Stimulated activated CD4-positive, alpha-beta T cell treated with anti-CD3 and anti-CD28 coated beads, Interleukin-15, amount 100 ng/mL, for 1 hour (primary cell): ENCODE data around the gene COX17.

Experiments
- DNase-seq, 2 donors: peaks; one replicate each; pipeline ENCODE4 v3.0.0-alpha.2; 2020; ENCODE audit warnings: low read depth in 1 of 2, low spot score in 1 of 2

Gene COX17

DNA sequence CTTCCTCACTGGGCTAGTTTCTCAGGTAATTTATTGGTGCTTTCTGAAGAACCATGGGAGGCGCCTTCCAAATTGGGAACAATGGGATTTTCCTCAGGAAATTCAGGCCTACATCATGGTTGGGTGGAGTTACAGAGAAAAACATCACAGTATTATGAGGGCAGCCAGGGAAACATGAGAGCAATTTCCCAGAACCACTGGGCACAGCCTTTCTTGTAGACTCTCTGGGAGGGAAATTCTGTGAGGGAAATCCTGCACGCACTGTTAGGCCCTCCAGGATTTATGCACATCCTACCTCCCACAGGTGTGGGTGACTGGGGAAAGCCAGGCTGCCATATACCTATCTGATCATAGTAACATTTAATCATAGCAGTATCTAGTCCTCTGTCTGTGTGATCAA lies 30.0 kb downstream of the COX17 start:
- no peak for DNase-seq

DNA sequence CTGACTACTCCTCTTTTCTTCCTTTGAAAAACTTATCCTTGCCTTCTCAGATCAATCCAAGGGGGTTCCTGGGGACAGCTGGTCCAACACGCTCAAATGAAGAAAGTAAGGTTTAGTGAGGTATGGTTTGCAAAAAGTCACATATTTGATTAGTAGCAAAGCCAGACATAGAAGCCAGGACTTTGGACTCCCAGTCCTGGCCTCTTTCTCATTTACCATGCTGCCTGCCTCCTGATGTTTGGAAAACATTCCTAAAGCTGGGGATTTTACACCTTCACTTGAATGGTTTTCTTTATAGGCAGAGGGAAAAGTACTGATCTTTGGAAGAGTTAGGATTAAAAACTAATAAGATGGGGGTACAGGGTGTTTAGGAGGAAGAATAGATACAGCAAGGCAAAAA lies 31.4 kb downstream of the COX17 start:
- no peak for DNase-seq

DNA sequence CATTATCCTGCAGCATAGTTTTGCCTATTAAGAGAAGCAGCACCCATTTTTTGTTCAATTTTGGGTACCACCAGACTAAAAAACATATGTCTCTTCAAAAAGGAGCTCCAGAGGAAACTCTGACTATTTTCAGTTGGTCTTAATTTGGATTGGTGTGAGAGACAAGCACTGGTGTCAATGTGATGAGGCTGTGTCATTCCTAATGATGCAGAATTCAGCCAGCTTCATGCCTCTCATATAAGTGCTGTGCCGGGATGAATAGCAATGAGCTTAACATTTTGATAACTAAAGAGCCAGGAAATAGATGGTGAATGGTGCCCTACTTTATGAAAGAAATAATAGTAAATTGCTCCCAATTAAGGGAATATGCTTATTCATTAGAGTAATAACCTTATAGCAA lies 32.7 kb downstream of the COX17 start:
- DNase-seq: no peak

DNA sequence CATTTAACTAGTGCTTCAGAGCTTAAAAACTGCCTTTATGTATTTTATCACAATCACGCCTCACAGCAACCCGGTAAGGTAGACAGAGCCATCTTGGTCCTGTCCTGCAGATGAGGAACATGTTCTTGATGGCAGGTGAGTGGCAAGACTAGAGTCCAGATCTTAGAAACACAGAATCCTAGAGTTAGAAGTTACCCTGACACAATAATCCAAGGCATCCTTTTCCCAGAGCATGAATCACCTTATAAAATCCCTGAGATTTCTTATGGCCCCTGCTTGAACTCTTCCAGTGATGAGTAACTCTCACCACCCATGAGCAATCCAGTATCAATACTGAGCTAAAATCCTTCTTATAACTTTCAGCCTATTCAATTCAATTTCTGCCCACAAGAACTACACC lies 33.7 kb downstream of the COX17 start:
- DNase-seq: no peak

DNA sequence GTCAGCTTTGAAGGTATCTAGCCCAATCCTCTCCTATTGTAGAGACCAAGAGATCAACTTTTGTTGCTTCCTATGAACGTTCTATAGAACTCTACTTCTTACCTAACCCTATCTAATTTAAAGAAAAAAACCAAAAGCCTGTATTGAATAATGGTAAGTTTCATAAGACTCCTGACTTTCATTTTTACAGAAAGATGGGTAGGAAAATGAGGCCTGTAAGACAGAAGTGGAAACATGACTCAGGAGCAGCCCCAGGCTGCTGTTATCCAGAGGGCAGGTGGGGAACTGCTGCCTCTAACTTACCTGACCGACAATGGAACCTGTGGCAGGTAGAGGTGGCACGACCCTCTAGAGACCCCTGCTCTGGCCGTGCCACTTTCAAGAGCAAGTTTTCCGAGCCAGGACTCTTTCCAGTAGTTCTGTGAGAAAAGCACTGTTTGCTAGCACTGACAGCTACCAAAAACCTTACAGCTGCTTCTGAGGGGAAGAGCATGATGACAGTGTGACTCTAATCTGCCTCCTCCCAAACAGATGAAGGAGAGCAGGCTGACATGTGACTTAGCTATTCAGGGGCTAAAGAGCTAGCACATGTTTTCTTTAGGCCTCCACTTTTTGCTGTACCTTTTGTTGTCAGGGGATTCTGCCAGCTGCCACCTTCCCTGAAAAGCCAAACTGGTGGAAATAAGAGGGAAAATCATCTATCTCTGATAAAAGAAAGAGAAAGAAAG lies 34.3 kb downstream of the COX17 start:
- DNase-seq: no peak

DNA sequence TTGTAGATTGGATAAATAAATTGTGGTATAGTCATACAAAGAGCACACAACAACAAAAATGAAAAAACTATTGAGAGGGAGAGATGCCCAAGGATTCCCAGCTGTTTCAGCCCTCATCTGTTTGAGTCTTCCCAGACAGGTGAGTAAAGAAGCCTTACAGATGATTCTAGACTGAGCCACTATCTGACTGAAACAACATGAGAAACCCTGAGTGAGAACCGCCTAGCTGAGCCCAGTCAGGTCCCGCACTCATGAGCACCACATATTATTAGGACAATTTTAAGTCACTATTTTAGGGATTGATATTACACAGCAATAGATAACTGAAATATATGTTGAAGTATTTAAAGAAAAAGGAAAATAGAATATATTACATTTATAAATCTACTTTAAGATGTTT lies 35.8 kb downstream of the COX17 start:
- no peak for DNase-seq

DNA sequence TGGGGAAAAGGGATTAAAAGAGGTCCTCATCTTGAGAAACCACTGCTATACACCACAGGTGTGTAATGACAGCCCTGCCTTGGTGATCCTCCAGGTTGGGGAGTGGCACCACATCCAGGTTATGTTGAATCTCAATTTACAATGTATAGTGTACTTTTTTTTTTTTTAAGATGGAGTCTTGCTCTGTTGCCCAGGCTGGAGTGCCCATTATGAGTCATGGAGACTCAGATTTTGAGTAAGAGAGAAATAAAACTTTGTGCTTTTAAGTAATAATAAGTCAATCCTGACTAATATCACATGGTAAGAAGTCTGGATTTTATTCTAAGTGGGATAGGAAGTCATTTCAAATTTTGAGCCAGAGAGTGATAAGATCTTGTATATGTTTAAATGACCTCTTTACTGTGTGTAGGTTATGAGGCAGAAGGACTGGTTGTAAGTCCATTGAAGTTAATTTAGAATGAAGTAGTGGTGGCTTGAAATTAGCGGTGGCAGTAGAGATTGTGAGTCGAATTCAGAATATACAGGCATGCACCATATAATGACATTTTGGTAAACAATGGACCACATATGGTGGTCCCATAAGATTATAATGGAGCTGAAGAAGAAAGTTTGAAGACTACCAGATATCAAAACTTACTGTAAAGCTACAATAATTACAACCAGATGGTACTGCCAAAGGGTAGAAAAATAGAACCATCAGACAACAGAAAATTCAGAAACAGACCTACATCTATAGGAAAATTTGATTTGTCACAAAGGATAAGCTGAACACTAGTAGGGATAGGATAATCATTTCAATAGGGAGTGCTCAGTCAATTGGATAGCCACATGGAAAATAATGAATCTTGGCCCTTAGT lies 37.5 kb downstream of the COX17 start:
- DNase-seq: no peak

DNA sequence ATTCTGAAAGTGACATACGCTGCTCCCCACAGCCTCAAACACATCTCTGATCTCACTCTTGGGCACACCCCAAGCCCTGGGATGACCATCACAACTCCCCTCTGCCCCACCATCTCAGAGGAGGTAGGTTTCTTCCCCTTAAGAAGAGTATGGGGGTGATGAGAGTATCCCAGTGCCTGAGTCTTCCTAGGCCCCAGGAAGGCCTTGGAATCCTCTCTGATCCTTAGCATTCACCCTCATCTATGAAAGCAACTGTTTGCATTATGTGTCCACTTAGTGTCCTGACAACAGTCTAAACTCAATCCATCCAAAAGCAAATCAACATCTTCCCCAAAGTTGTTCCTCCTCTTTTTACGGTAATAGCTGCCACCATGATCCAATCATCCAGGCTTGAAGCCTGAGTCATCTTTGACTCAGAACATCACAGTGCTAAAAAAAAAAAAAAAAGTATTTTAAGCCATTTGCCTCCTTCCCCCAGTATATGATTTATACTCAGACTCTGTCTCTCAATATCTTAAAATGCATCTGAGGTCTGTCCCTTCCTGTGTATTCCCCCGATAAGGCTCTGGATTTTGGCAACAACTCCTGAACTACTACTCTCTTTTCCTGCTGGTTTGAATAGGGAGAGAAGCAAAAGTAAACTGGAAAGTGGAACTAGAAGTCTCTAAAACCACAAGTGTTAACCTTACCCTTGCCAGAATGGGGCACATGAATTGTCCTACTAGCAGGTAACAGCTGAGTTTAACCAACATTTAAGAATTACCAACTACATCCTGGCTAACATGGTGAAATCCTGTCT lies 39.3 kb downstream of the COX17 start:
- no peak for DNase-seq

DNA sequence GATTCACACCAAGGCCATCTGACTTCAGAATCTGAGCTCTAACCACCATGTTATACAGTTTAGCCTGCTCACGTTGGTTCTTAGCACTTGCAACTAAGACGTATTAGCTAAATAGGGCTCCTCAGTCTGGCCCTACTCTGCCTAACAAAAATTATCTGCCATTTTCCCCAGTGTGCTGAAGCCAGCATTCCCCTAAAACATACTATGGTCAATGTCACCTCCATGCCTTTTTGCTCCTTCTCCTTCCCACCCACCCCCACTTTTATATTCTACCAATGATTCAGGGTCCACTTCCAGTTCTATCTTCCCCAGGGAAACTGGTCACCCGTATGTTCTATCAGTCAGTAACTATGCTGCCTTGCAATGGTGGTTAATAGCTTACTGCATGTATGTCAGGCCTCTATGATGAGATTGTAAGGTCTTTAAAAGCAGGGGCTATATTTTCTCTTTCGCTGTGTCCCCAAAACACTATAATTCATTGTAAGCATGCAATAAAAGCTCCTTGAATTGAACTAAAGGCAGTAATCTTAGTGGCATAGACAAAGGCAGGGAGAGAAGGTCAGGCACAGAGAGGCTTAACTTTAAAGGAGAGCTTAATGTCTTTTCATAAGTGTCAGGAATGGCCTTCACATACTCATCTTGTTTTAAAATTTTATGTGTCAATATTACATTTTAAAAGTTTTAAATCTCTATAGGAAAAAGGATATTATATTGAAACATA lies 40.2 kb downstream of the COX17 start:
- DNase-seq: no peak

DNA sequence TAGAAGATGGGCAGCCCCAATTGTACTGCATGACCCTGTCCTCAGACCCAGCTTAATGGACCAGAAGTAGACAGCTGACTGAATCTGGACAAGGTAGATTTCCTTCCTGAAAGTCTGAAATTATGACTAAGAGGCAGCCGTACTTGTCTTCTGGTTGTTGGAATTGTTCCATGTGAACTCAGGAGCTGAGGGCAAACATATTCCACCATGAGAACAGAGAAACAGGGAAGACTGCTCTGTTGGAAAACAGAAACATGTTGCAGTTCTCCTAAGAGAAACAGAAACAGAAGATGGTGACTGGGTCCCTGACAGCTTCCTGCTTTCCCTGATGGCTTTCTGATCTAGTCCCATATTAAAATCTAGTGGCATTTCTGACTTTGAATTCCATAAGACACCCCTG lies 41.0 kb downstream of the COX17 start:
- no peak for DNase-seq

DNA sequence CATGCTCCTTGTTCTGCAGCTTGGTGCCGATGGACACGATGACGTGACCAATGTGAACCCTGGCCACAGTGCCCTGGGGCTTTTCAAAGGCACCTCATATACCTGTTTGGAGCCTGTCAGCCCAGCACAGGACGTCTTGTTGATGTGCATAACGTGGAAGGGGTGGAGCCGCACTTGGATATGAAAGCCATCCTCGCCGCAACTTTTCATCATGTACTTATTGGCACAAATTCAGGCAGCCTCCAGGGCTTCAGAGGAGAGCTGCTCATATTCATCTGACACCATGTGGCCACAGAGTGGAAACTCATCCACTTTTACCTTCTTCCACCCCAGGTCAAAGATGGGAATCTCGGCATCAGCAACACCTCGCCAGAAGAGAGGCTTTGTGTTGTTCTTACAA lies 41.5 kb downstream of the COX17 start:
- no peak for DNase-seq

DNA sequence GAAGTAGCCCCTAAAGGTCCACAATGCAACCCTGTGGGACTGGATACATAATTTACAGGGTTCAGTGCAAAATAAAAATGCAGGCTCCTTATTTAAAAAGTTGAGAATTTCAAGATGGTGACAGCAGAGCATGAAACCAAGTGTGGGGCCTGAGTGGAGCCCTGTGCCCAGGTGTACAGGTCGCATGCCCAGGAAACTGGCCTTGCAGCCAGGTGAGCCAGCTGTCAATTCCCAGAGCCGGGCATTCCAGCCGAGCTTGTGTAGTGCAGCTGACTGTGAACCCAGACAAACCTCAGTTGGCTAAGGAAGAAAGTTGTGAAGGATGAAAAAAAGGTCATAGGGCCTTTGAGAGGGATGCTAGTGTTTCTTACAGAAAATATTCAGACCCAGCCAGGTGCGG lies 44.4 kb downstream of the COX17 start:
- no peak for DNase-seq

DNA sequence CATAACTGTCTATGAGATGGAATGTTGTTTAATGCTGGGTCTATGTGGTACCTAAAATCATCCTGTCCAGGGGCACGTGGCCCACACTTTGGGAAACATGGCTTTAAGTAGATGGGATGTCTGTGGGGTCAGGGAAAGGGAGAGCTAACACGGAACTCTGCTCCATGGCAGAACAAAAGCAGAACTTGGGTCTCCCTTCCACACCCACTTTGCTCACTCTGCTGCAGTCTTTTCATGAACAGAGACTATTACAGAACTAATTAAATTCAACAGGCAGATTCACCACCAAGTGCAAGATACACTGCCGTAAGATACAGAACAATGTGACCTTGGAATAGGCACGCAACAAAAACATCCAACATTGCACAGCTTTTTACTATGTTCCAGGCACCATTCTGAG lies 45.0 kb downstream of the COX17 start:
- DNase-seq: no peak

DNA sequence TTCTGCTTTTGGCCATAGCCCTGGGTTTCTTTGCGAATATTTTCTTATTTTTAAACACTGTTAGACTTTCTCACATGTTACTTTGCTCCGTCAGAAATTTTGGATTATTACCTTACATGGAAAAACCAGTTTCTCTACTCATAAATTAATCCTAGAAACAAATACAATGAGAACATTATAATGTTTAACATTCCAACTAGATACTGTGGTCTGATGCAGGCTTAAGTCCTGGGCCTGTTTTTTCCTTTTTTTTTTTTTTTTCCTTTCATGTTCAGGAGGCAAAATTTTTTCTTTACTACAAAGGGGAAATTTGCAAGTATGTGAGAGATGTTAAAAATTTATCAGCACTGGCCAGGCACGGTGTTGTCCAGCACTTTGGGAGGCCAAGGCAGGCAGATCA lies 45.7 kb downstream of the COX17 start:
- DNase-seq: no peak

DNA sequence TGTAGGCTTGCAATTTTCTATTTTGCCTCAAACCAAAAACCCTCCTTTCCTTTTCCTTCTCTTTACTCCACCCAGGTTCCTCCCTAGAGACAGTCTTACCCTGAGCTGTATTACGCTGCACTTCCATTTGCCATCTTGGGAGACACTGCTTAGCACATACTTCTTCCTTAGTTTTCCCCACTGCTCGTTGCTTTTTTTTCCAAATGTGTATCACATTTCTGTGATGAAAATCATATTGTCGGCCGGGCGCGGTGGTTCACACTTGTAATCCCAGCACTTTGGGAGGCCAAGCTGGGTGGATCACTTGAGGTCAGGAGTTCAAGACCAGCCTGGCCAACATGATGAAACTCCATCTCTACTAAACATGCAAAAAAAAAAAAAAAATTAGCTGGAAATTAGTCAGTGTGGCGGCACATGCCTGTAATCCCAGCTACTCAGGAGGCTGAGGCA lies 46.3 kb downstream of the COX17 start:
- no peak for DNase-seq

DNA sequence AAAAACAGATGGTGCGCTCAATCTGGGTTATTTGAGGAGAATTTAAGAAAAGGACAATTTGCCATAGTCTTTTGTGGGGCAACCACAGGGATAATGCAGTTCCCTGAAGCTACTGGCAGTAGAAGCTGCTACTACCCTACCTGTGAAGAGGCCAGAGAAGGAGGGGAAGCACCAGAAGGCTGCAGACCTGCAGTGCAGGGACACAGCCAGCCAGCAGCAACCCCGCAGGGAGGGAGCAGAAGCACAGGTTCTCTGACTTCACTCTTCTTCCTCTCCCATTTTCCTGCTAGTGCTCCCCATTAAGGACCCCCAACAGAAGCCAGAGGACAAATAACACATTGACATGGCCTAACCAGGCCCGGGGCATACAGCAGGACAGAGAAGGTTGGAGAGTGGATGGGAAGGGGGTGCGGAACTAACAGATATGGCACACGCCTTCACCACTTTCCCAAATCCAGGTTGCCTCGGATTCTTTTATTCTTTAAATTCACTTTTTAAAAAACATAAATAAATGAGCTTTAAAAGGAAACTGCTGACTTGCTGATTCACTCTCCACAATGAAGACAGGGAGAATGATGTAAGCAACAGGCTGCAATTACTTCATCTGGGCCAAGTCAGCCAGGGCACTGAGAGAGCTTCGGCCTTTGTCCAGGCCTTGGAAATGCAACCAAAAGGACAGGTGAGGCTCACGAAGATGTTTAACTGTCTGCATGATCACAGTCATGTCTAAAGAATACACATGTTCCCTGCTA lies 46.9 kb downstream of the COX17 start:
- DNase-seq: no peak

DNA sequence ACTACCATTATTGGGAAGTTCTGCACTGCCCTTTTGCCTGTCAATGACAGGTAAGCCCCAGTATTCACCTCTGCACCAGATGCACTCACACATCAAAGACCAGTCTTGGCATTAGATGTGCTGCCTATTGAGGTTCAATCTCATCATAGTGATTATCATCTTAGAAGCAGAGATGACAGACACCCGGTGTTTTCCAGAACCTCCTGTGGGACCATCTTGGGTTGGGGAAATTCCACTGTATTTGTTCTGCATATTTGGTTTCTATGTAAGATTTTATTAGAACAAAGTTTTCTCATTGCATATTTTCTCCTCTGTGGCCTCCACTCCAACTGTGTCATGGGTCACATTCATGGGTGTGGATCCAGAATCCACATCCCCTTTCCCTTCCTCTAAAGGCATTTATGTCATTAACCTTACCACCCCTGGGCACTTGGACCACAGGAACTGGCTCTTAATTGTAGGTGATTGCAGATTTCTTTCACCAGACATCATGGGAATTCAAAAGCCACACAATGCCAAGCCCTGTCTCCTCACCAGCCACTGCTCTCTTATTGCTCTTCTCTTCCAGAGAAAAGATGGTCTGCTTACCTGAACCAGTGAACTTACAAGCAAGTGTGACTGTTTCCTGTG lies 48.3 kb downstream of the COX17 start:
- no peak for DNase-seq

DNA sequence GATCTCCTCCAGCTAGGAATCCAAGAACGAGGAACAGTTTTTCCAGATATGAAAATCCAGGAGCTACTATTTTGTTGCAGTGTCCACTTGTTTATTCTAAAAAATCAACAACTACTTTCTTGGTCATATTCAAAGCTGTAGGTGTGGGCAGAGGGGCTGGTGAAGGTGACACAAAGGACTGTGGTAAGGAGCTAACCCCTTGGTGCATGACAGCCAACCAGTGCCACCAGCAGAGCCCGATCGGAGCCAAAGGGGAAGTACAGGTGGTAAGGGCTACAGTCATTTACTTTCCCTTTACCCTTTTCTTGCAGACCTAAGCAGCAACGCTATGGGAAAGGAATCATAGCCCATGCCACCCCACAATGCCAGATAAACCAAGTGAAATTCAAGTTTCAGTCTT lies 48.8 kb downstream of the COX17 start:
- DNase-seq: no peak

DNA sequence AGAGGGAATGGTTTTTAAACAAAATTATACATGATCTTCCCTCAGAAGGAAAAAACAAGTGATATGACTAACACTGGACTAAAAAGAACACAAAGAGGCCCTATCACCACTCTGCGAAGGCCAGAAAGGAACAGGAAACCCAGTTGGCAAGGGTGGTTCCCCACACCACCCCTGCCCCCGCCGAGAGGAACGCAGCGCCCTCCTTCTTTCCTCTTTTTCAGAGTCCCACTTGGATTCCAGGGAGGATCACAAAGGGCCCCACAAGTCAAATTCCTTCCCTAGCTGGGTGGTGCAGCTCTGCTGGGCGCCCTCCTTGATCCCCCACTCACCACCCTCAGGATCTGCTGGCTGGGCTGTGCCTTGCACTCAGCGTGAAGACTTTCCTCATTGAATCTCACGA lies 49.7 kb downstream of the COX17 start:
- DNase-seq: no peak

DNA sequence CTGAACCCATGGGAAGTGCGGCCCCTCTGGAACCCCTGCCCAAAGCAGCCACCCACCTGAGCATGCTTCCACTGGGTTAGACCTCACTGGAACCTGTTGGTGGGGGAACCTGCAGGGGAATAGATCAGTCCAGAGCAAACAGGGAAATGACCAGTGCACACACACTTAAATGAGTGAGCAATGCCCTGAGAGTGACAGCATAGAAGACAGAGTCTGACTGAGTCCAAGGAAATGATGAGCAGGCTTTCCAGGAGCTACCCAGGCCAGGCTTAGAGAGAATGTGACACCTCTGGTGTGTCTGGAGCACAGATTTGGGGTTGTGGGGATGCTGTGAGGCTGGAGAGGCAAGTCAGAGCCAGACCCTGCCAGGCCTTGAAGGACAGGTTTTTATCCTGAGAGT lies 51.0 kb downstream of the COX17 start:
- no peak for DNase-seq
